ENCODE results near the gene SEC22A. TPM values are rescaled to one million over a fixed set of nuclear protein-coding genes. Genes with fewer than 3 reads are reported as not detected.

SEC22A gene
- total and polyA plus RNA-seq, 2 of the 13 experiments (the other 11 are each of a cell fraction or from before 2014, with no cell fraction given), result 14.1 to 17.3 TPM

GRCh38 chr3:123300056-123300455, 98.3 kb downstream of the SEC22A start:
- no CpG with 5 or more reads among the region's 16 CpGs for WGBS (ENCODE audit: low lambda C conversion rate)
- in situ Hi-C loops (cut with HindIII; ENCODE audit: extremely low pct_ligation_motif_present, low pct_unique_long_range_greater_than_20kb), result no loop called here
- POLR2A ChIA-PET, result no interaction called here
- no peak for TF ChIP-seq ARID3A (IDR thresholded peaks at IDR 0.05; ENCODE audit: low read depth, low read length)
- TF ChIP-seq GTF3A (CRISPR knock-in tag; conservative IDR thresholded peaks at IDR 0.05), result no peak
- no peak for TF ChIP-seq ZFAT (CRISPR knock-in tag; conservative IDR thresholded peaks at IDR 0.05)
- no peak for TF ChIP-seq MZF1 (CRISPR knock-in tag; IDR thresholded peaks at IDR 0.05; ENCODE audit: borderline replicate concordance)
- TF ChIP-seq REL (CRISPR knock-in tag; conservative IDR thresholded peaks at IDR 0.05), result no peak
- no peak for TF ChIP-seq TMF1 (CRISPR knock-in tag; IDR thresholded peaks at IDR 0.05; ENCODE audit: low read depth)
- TF ChIP-seq PHF8 (CRISPR knock-in tag; IDR thresholded peaks at IDR 0.05), result no peak
- TF ChIP-seq ZNF251 (CRISPR knock-in tag; IDR thresholded peaks at IDR 0.05), result no peak
- no peak for TF ChIP-seq ZNF121 (CRISPR knock-in tag; IDR thresholded peaks at IDR 0.05)
- no peak for TF ChIP-seq PLRG1 (conservative IDR thresholded peaks at IDR 0.05)
- no peak for TF ChIP-seq ARNT2 (CRISPR knock-in tag; IDR thresholded peaks at IDR 0.05; ENCODE audit: low read depth)
- no peak for TF ChIP-seq ZNF30 (CRISPR knock-in tag; IDR thresholded peaks at IDR 0.05)
- no peak for TF ChIP-seq ZNF746 (CRISPR knock-in tag; IDR thresholded peaks at IDR 0.05)
- no peak for TF ChIP-seq ZNF557 (CRISPR knock-in tag; IDR thresholded peaks at IDR 0.05)
- no peak for TF ChIP-seq RARG (CRISPR knock-in tag; IDR thresholded peaks at IDR 0.05; ENCODE audit: low read depth)
- TF ChIP-seq TIGD3 (CRISPR knock-in tag; IDR thresholded peaks at IDR 0.05; ENCODE audit: borderline replicate concordance), result no peak
- ATAC-seq, result peak; percentile 22
- Histone ChIP-seq H2AFZ (ENCODE audit: low read length) (no peak overlapping the region), H3K9ac (ENCODE audit: insufficient read depth, low read depth, low read length) (no peak overlapping the region), H3K4me1 (ENCODE audit: insufficient read depth, low read length) (no peaks in the 10 kb centered on the region), H3K27me3 (ENCODE audit: control insufficient read depth in 1 of 2, insufficient read depth in 2 of 2, low read length in 2 of 2) (peaks cover 4 to 15% of the 10 kb centered on the region in 2 experiments; a peak in 3 of 5 replicates), H3K9me3 (ENCODE audit: low read length) (no peaks in the 10 kb centered on the region), H3K27ac (ENCODE audit: extremely low read length, insufficient read depth, low read length) (no peak overlapping the region), H3K4me2 (ENCODE audit: low read depth, low read length) (no peak overlapping the region), H3K79me2 (ENCODE audit: insufficient read depth, low read length) (no peaks in the 10 kb centered on the region), H3K4me3 (replicated peaks in 1 of 3; ENCODE audit: insufficient read depth in 1 of 3, low read depth in 2 of 3, low read length in 3 of 3) (no peak overlapping the region), H4K20me1 (ENCODE audit: insufficient read depth, low read length) (no peaks in the 10 kb centered on the region), H3K36me3 (replicated peaks in 1 of 2; ENCODE audit: control insufficient read depth in 1 of 2, insufficient read depth in 2 of 2, low read length in 2 of 2) (no peaks in the 10 kb centered on the region)
- CTCF ChIA-PET (ENCODE audit: low intra/inter-chr PET ratio, low total read pairs), result no interaction called here
- no peak for FAIRE-seq
- BruUV-seq (replicated peaks), result no TSS peak
- no peak for DNase-seq (ENCODE audit: low spot score)
- intact Hi-C loops (cut with micrococcal nuclease; ENCODE audit: unreplicated experiment), result no loop called here
